Nucleus accumbens (tissue), 56 donors: ENCODE data around the gene RNPEPL1.

Source experiments
- DNase-seq, 56 donors: peaks; one replicate each; lab custom pipeline; 2025; lab: John Stamatoyannopoulos, UW

The RNPEPL1 gene

GRCh38 chr2:240586919-240587800 is 18.9 kb downstream of the RNPEPL1 start:
- DNase-seq = peak in 2 of 56 donors; percentile 60 to 72

- DNase-seq = no peak
These were observed 19.8 kb downstream of the RNPEPL1 start for GRCh38 chr2:240588006-240588655.

- DNase-seq = no peak
These were observed 20.4 kb downstream of the RNPEPL1 start for GRCh38 chr2:240588669-240589068.

- DNase-seq = no peak
These were observed 21.1 kb downstream of the RNPEPL1 start for GRCh38 chr2:240589375-240589774.

GRCh38 chr2:240589850-240590525 is 21.7 kb downstream of the RNPEPL1 start:
- DNase-seq = no peak

GRCh38 chr2:240590681-240591111 is 22.4 kb downstream of the RNPEPL1 start:
- DNase-seq = no peak

- DNase-seq = no peak
These were observed 22.9 kb downstream of the RNPEPL1 start for GRCh38 chr2:240591226-240591625.

- DNase-seq = no peak
These were observed 23.5 kb downstream of the RNPEPL1 start for GRCh38 chr2:240591784-240592183.

GRCh38 chr2:240593026-240593702 is 24.9 kb downstream of the RNPEPL1 start:
- no peak for DNase-seq

- no peak for DNase-seq
These were observed 25.6 kb downstream of the RNPEPL1 start for GRCh38 chr2:240593703-240594451.

- DNase-seq = peak in 2 of 56 donors; percentile 32 to 34
These were observed 26.5 kb downstream of the RNPEPL1 start for GRCh38 chr2:240594511-240595380.

GRCh38 chr2:240595381-240596079 is 27.2 kb downstream of the RNPEPL1 start:
- DNase-seq = peak in 2 of 56 donors; percentile 41 to 45

GRCh38 chr2:240596080-240596460 is 27.8 kb downstream of the RNPEPL1 start:
- DNase-seq = no peak

- peak in 47 of 56 donors; percentile 14 to 83 (median 50) for DNase-seq
These were observed 28.2 kb downstream of the RNPEPL1 start for GRCh38 chr2:240596491-240596931.

GRCh38 chr2:240597054-240597418 is 28.8 kb downstream of the RNPEPL1 start:
- no peak for DNase-seq

- no peak for DNase-seq
These were observed 29.3 kb downstream of the RNPEPL1 start for GRCh38 chr2:240597419-240598181.

GRCh38 chr2:240598311-240598911 is 30.1 kb downstream of the RNPEPL1 start:
- no peak for DNase-seq
